WI38 (cell line): Measurements from ENCODE around the gene TUBA3C.
"Not testable (repeated sequence)": the region's sequence is repeated elsewhere in the genome, so short reads cannot be mapped to it uniquely, and the experiment has no call there.

Experiments
- H3K4me3 ChIP-seq: 2 replicates; pipeline ENCODE4 v1.5.1; 2011; ENCODE audit warnings: low read depth, mild to moderate bottlenecking, control low read depth, low read length
- CTCF ChIP-seq: IDR thresholded peaks from 2 replicates; pipeline ENCODE4 v1.5.1; 2012; ENCODE audit warnings: low read depth, mild to moderate bottlenecking, control low read depth, low read length

TUBA3C gene

GRCh38 chr13:19181621-19182485 lies at the start of gene TUBA3C:
TSS of gene TUBA3C (minus strand) at chr13:19181824. CDS start at chr13:19181747, 77 bp downstream.
- TF ChIP-seq CTCF = no peak
- no peak within 1 kb of the TSS for H3K4me3 ChIP-seq

- not testable (repeated sequence) for H3K4me3 ChIP-seq
Observed at GRCh38 chr13:19207413-19207812, 25.8 kb upstream of the TUBA3C start.

DNA sequence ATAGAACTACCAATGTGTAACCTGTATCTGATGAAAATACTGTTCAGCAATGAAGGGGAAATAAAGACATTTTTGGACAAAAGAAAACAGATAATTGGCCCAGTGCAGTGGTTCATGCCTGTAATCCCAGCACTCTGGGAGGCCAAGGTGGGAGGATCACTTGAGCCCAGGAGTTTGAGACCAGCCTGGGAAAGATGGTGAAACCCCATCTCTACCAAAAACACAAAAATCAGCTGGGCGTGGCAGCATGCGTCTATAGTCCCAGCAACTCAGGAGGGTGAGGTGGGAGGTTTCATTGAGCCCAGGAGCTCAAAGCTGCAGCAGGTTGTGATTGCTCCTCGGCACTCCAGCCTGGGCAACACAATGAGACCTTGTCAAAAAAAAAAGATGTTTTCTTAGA lies 11.0 kb upstream of the TUBA3C start:
- H3K4me3 ChIP-seq = not testable (repeated sequence)

GRCh38 chr13:19189911-19190310 lies 8.3 kb upstream of the TUBA3C start:
- H3K4me3 ChIP-seq = not testable (repeated sequence)

DNA sequence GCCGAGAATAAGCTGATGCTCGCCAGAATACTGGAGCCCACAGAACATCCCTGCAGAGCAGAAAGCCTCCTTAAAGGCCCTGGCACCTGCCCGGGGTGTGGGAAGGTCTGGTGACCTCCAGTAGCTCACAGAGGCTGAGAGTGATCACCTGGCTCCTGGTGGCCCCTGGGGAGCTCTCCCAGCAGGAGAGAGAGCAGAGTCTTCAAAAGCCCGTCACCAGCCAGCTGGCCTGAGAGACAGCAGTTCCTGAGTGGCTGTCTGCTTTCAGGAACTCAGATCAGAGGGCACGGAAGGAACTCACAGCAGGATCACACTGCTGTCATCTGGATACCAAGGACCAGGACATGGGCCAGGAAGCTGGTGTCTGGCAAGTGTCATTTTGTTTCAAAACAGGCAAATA lies 7.7 kb upstream of the TUBA3C start:
- H3K4me3 ChIP-seq = not testable (repeated sequence)

- no peak overlapping the region for H3K4me3 ChIP-seq
Observed at GRCh38 chr13:19185865-19186645, 4.4 kb upstream of the TUBA3C start.

DNA sequence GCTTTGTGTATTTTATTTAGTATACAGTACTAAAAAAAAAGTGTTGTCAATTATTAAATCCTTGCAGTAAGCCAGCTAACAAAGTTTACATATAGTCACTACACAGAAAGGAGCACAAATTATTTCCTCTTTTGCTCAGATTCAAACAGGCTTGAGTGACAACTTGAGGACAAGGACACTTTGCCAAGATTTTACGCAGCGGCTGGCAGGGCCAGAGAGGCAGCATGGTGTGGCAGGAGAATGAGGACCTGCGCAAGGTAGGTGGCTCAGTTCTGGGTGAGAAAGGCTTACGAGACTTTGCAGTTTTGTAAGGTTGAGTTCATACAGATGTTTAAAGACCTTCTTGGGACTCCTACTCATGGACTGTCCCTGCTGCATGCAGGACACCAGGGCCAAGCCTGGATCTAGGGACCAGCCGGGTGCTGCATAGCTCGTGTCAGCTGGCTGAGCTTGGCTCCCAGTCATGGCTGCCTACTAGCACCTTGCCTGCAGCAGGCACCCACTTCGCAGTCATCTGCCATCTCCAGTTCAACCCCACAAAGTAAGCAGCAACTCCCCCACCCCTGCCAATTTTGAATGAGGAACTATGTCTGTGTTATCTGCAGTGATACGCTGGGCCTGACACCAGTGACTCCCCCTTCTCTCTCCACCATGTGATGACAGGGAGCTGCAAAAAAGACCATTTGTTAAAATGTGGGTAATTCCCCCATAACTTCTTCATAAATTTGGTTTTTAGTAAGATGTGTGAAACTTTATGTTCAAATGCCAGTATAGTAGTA lies 3.7 kb upstream of the TUBA3C start:
- no peak overlapping the region for H3K4me3 ChIP-seq
- TF ChIP-seq CTCF = no peak

More at GRCh38 chr13:19185865-19186645, 4.4 kb upstream of the TUBA3C start:
- no peak for TF ChIP-seq CTCF

- TF ChIP-seq CTCF = no peak
- H3K4me3 ChIP-seq = no peak overlapping the region
Observed at GRCh38 chr13:19184176-19184575, 2.6 kb upstream of the TUBA3C start.

GRCh38 chr13:19183676-19184075 lies 2.1 kb upstream of the TUBA3C start:
- no peak overlapping the region for H3K4me3 ChIP-seq
- no peak for TF ChIP-seq CTCF
